Heart left ventricle (tissue), 13 donors: ENCODE results near the gene HACE1.

ENCODE experiments used
- CTCF ChIP-seq, 12 donors: fragments of 200-600 bp; sonication (generic) in 4 of 12; IDR thresholded peaks; one replicate each; pipeline versions ENCODE4 v1.5.0 to v1.8.0; 2018 to 2022; ENCODE audit warnings: antibody characterized with exemption in 12 of 12, mild to moderate bottlenecking in 5 of 12
- POLR2A ChIP-seq, 2 donors: fragments of 450-650 bp; IDR thresholded peaks; one replicate each; pipeline ENCODE4 v1.6.1; 2017; ENCODE audit warnings: antibody characterized with exemption in 2 of 2, mild to moderate bottlenecking in 2 of 2, moderate library complexity in 2 of 2
- donor health status: ischemic (EF 13 %, LVEDD 7.1; RV severe dilation, severe dysfunction).
- donor health status: DM: no; HTN: yes; CAD: no.
- donor health status: DM: no; HTN: no; CAD: no.
- donor health status: ischemic (EF 25% LVEDD 6.9; RV normal size, moderate dysfunction).
- donor health status: ischemic (EF 25% LVEDD 5.7; RV mildly dilated, moderate dysfunction).
- donor health status: ischemic (EF 35%, LVEDD 5.7; RV mildly dilated, moderate dysfunction).
- donor health status: nonischemic (EF 11% LVEDD 7.7; RV severe dilation, severe dysfunction).
- donor health status: DM: yes; HTN: yes; CAD: no.
- donor health status: PGD.
- donor health status: ischemic (EF 29% LVEDD 5.4; RV normal size, mild dysfunction).
- donor health status: nonischemic (EF 23%, LVEDD 6.1; RV moderate dilation, normal function).

GRCh38 chr6:104859225-104860146 is at the start of gene HACE1:
- TF ChIP-seq CTCF (IDR thresholded peaks at IDR 0.05): peak in 7 of 12 donors; percentile 13 to 53 (median 33)
- peak in 1 of 2 donors; percentile 70 for TF ChIP-seq POLR2A (IDR thresholded peaks at IDR 0.05)
